Gastrocnemius medialis (tissue), 4 donors: ENCODE measurements around the gene HYPK. TPM values are rescaled to one million over a fixed set of nuclear protein-coding genes. Genes with fewer than 3 reads are reported as not detected.

ENCODE experiments used
- ATAC-seq, 2 donors: fragments of 150-250 bp; one replicate each; pipeline ENCODE4 v1.9.1; 2016
- DNase-seq, 2 donors: peaks; one replicate each; pipeline ENCODE4 v3.0.0-alpha.2; 2019
- H3K27ac ChIP-seq, 4 donors: fragments of 200-600 bp; sonication (generic); 1 replicate in 1 of 4; 2 replicates in 3 of 4; pipeline ENCODE4 v1.5.1; 2016 to 2018; ENCODE audit warnings: mild to moderate bottlenecking in 2 of 4, moderate library complexity in 1 of 4
- H3K27me3 ChIP-seq, 3 donors: fragments of 200-600 bp; sonication (generic) in 2 of 3; 1 replicate in 1 of 3; 2 replicates in 2 of 3; pipeline versions ENCODE4 v1.5.1 to v1.6.0; 2016 to 2019; ENCODE audit warnings: mild to moderate bottlenecking in 1 of 3, moderate library complexity in 1 of 3
- H3K36me3 ChIP-seq, 2 donors: fragments of 200-600 bp; sonication (generic) in 1 of 2; one replicate each; pipeline ENCODE4 v1.5.1; 2017 to 2018
- H3K4me1 ChIP-seq, 2 donors: fragments of 200-600 bp; sonication (generic) in 1 of 2; one replicate each; pipeline ENCODE4 v1.5.1; 2016 to 2017; ENCODE audit warnings: mild to moderate bottlenecking in 2 of 2
- H3K4me3 ChIP-seq, 4 donors: fragments of 200-600 bp; sonication (generic) in 3 of 4; 1 replicate in 1 of 4; 2 replicates in 3 of 4; pipeline ENCODE4 v1.5.1; 2016 to 2019; ENCODE audit warnings: mild to moderate bottlenecking in 2 of 4
- H3K9me3 ChIP-seq, 3 donors: fragments of 200-600 bp; sonication (generic) in 2 of 3; 1 replicate in 1 of 3; 2 replicates in 2 of 3; pipeline ENCODE4 v1.5.1; 2016 to 2019
- POLR2A ChIP-seq, 2 donors: fragments of 450-650 bp; IDR thresholded peaks; one replicate each; pipeline ENCODE4 v1.6.1; 2017; ENCODE audit warnings: antibody characterized with exemption in 2 of 2, mild to moderate bottlenecking in 2 of 2, moderate library complexity in 2 of 2
- in situ Hi-C, 4 donors: fragments of 200-750 bp; cut with MboI; loops; one replicate each; pipeline versions ENCODE4 v1.15.0 to v1.8.0; 2017; ENCODE audit warnings: low sequenced_read_pairs in 4 of 4
- intact Hi-C: fragments of 100-400 bp; cut with DNase I; formaldehyde crosslinking; loops from one replicate; pipeline ENCODE4 v1.15.1; 2023; ENCODE audit warnings: low total_unique reads
- total RNA-seq, 4 donors: library from RNA; depleted of rRNA; stranded (reverse); fragments of >200 nt; gene quantifications; one replicate each; pipeline versions ENCODE4 v1.1.0 to v1.2.3, GENCODE V29; 2016
- TF ChIP-seq, protein P1 (sequence below), 5 experiments: fragments of 450-650 bp in 3 of 5; fragments of 200-600 bp in 2 of 5; sonication (generic) in 2 of 5; IDR thresholded peaks in 4 of 5; conservative IDR thresholded peaks in 1 of 5; 1 replicate in 4 of 5; 2 replicates in 1 of 5; pipeline ENCODE4 v1.5.1; 2016 to 2019; ENCODE audit warnings: antibody characterized with exemption in 5 of 5, mild to moderate bottlenecking in 3 of 5, moderate library complexity in 3 of 5

HYPK gene, protein sequence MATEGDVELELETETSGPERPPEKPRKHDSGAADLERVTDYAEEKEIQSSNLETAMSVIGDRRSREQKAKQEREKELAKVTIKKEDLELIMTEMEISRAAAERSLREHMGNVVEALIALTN
- 10 to 100 TPM; 19.5 to 33.9 (median 24.7) TPM for total RNA-seq

DNA sequence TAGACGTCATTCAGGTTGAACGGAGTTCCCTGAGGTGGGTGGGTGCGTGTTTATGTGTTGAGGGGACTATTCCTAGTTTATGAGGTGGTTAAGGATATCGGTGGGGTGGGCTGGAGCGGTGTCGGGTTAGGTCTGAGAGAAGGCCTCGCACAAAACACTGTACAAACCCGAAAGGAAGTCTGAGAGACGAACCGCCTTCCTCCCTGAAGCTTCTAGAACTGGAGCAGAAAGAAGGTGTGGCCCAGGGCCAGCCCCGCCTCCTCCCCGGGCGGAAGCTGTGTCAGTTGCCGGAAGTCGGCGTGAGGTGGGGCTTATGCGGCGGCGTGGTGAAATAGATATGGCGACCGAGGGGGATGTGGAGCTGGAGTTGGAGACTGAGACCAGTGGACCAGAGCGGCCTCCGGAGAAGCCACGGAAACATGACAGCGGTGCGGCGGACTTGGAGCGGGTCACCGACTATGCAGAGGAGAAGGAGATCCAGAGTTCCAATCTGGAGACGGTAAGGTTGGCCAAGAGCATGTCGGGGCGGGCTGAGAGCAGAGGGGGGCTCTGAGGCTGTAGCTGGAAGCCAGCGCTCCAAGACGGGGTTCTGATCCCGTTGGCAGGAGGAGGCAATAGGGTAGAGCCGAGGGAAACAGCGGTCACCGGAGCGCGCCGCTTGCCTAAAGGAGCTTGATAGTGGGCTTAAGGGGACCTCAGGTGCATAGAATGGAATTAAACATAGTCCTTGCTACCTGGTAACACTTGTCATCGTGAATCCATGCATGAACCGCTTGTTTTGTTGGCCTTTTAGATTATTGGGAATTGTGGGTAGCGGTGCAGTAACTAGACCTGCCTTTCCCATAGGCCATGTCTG lies at the start of gene HYPK:
Gene HYPK (plus strand): TSS at position 314 of the 856 bp plus-strand sequence. CDS start 24 bp downstream, at position 338.
- DNase-seq: peak; percentile 93 to 95
- TF ChIP-seq POLR2A (IDR thresholded peaks at IDR 0.05): peak; percentile 55 to 61
- TF ChIP-seq, protein P1, sequence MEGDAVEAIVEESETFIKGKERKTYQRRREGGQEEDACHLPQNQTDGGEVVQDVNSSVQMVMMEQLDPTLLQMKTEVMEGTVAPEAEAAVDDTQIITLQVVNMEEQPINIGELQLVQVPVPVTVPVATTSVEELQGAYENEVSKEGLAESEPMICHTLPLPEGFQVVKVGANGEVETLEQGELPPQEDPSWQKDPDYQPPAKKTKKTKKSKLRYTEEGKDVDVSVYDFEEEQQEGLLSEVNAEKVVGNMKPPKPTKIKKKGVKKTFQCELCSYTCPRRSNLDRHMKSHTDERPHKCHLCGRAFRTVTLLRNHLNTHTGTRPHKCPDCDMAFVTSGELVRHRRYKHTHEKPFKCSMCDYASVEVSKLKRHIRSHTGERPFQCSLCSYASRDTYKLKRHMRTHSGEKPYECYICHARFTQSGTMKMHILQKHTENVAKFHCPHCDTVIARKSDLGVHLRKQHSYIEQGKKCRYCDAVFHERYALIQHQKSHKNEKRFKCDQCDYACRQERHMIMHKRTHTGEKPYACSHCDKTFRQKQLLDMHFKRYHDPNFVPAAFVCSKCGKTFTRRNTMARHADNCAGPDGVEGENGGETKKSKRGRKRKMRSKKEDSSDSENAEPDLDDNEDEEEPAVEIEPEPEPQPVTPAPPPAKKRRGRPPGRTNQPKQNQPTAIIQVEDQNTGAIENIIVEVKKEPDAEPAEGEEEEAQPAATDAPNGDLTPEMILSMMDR (IDR thresholded peaks at IDR 0.05 in 4 of 5, conservative IDR thresholded peaks at IDR 0.05 in 1 of 5): no peak
- H3K27me3 ChIP-seq: no peaks in the 10 kb centered on the region
- H3K36me3 ChIP-seq: peaks cover 0 to 57% of the 10 kb centered on the region in 2 donors
- H3K9me3 ChIP-seq: no peaks in the 10 kb centered on the region
- in situ Hi-C loops: no loop called here
- H3K4me1 ChIP-seq: peaks cover 35 to 38% of the 10 kb centered on the region in 2 donors
- peak; percentile 90 to 94 for ATAC-seq
- H3K27ac ChIP-seq: peak within 1 kb of the TSS; percentile 86 to 100 (median 92)
- intact Hi-C loops: loop anchor here (1.0 kb wide), 1 partner anchor 24 kb away; the partner anchor contains the start of gene MFAP1
- peak within 1 kb of the TSS; percentile 74 to 97 (median 88) for H3K4me3 ChIP-seq

DNA sequence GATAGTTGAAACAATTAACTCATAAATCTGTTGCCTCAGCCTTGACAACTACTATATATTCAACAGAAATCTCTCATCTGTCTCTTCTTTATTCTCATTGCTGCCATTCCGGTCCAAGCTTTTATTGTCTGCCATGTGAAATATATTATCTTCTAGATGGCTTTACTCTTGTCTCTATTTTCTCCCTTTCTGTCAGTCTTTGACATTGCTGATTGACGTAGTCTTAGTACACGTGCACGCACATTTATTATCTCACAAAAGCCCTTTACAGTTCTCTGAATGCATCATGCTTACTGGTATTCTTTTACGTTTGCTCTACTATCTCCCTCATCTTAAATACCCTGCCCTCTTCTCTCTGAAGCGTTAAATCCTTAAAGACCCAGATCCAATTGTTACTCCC lies 48.5 kb upstream of the HYPK start:
- in situ Hi-C loops: no loop called here
- ATAC-seq (no peak), DNase-seq (no peak)
- no peak overlapping the region for H3K27ac ChIP-seq
- intact Hi-C loops: no loop called here
- no peak for TF ChIP-seq POLR2A (IDR thresholded peaks at IDR 0.05)
- TF ChIP-seq, protein P1 (IDR thresholded peaks at IDR 0.05 in 4 of 5, conservative IDR thresholded peaks at IDR 0.05 in 1 of 5): no peak
- H3K36me3 ChIP-seq: peaks cover 0 to 45% of the 10 kb centered on the region in 2 donors
- H3K4me3 ChIP-seq: no peak overlapping the region
- H3K4me1 ChIP-seq: peaks cover 20 to 22% of the 10 kb centered on the region in 2 donors
- no peaks in the 10 kb centered on the region for H3K9me3 ChIP-seq
- H3K27me3 ChIP-seq: no peaks in the 10 kb centered on the region

DNA sequence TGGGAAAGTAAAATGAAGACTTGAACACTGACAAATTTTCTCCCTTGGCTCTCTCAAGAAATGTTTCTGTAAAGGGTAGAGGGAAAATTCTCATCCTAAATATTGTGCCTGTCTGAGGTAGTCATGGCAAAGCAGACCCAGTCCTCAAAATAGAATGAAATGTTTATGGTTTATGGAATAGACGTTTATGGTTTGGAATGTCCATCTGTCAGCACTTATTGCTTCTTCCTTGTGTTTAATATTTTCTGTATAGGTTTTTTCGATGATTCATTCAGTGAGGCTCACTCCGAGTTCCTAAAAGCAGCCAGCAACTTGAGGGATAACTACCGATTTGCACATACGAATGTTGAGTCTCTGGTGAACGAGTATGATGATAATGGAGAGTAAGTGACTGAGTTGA lies 37.6 kb upstream of the HYPK start:
- in situ Hi-C loops: no loop called here
- H3K27ac ChIP-seq: no peak overlapping the region

DNA sequence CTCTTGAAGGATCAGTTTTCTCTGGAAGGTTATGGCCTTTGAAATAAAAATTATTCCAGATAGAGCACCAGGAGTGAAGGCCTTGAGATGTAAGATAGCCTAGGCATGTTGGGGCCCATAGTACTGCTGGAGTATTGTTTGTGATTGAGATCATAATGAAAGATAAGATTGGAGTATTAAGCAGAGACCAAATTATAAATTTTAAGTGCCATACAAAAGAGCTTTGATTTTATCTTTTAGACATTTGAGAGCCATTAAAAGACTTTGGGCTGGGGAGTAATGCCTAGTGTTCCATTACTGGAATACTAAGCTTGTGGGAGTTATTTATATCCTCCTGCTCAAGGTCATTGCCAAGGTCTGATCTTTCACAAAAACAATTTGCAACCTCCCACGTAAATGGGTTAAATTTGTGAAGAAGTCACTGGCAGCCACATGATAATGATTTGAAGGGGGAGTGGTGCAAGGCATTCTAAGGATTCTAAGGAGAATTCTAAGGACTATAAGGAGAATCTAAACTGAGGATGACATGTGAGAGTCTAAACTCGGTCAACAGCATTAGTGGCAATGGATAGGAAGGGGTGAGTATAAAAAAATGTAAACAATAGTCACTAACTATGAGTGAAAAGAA lies 36.5 kb upstream of the HYPK start:
- intact Hi-C loops (no loop called here), in situ Hi-C loops (no loop called here)
- DNase-seq (no peak), ATAC-seq (no peak)
- Histone ChIP-seq H3K4me1 (no peaks in the 10 kb centered on the region), H3K36me3 (peaks cover 3 to 99% of the 10 kb centered on the region in 2 donors), H3K9me3 (no peaks in the 10 kb centered on the region), H3K4me3 (no peak overlapping the region), H3K27ac (no peak overlapping the region), H3K27me3 (no peaks in the 10 kb centered on the region)
- TF ChIP-seq, protein P1 (IDR thresholded peaks at IDR 0.05 in 4 of 5, conservative IDR thresholded peaks at IDR 0.05 in 1 of 5): no peak
- TF ChIP-seq POLR2A (IDR thresholded peaks at IDR 0.05): no peak

More for the DNA sequence above, 37.6 kb upstream of the HYPK start:
- no peaks in the 10 kb centered on the region for H3K4me1 ChIP-seq
- DNase-seq (no peak), ATAC-seq (no peak)
- peaks cover 3 to 99% of the 10 kb centered on the region in 2 donors for H3K36me3 ChIP-seq
- intact Hi-C loops: no loop called here
- no peaks in the 10 kb centered on the region for H3K9me3 ChIP-seq
- no peak for TF ChIP-seq POLR2A (IDR thresholded peaks at IDR 0.05)
- TF ChIP-seq, protein P1 (IDR thresholded peaks at IDR 0.05 in 4 of 5, conservative IDR thresholded peaks at IDR 0.05 in 1 of 5): no peak
- H3K4me3 ChIP-seq: no peak overlapping the region
- no peaks in the 10 kb centered on the region for H3K27me3 ChIP-seq
